Kidney (tissue), 14 donors: ENCODE data around the gene AGER. TPM values are rescaled to one million over a fixed set of nuclear protein-coding genes. Genes with fewer than 3 reads are reported as not detected.

ENCODE experiments used
- DNase-seq, 5 donors: peaks; one replicate each; pipeline ENCODE4 v3.0.0-alpha.2; 2013 to 2020
- FAIRE-seq: peaks from 2 replicates; lab custom pipeline; 2012; peaks lifted over from hg19 to GRCh38; lab: Jason Lieb, UNC
- H3K27ac ChIP-seq, 2 donors: one replicate each; pipeline ENCODE4 v1.7.0; 2013; ENCODE audit warnings: low read depth in 2 of 2, low read length in 2 of 2, inconsistent platforms in 1 of 2
- H3K27me3 ChIP-seq: one replicate; pipeline ENCODE4 v1.7.1; 2013; ENCODE audit warnings: low read length, inconsistent platforms; ENCODE audit not compliant: control insufficient read depth, insufficient read depth
- H3K36me3 ChIP-seq, 3 donors: one replicate each; pipeline versions ENCODE4 v1.7.0 to v1.7.1; 2013; ENCODE audit warnings: low read length in 3 of 3, control low read depth in 1 of 3, inconsistent platforms in 1 of 3; ENCODE audit not compliant: insufficient read depth in 3 of 3, control insufficient read depth in 2 of 3
- H3K4me1 ChIP-seq, 3 donors: one replicate each; pipeline versions ENCODE4 v1.7.0 to v1.7.1; 2013; ENCODE audit warnings: low read length in 3 of 3, inconsistent platforms in 1 of 3, low read depth in 1 of 3; ENCODE audit not compliant: control insufficient read depth in 2 of 3, insufficient read depth in 2 of 3
- H3K4me3 ChIP-seq, 3 donors: one replicate each; pipeline versions ENCODE4 v1.7.0 to v1.8.1; 2013; ENCODE audit warnings: low read length in 3 of 3, control low read depth in 1 of 3, inconsistent platforms in 1 of 3
- H3K9ac ChIP-seq, 3 donors: one replicate each; pipeline versions ENCODE4 v1.7.0 to v1.7.1; 2013; ENCODE audit warnings: low read length in 3 of 3, control low read depth in 1 of 3, inconsistent platforms in 1 of 3
- H3K9me3 ChIP-seq, 3 donors: one replicate each; pipeline versions ENCODE4 v1.7.0 to v1.7.1; 2013; ENCODE audit warnings: low read length in 3 of 3, control low read depth in 1 of 3, inconsistent platforms in 1 of 3; ENCODE audit not compliant: control insufficient read depth in 2 of 3, insufficient read depth in 1 of 3
- intact Hi-C: fragments of 100-400 bp; cut with DNase I; formaldehyde crosslinking; loops from one replicate; pipeline ENCODE4 v1.11.1; 2022
- polyA plus RNA-seq: library from polyadenylated mRNA; stranded (reverse); fragments of 350-450 nt; fragmentation: Illumina TruSeq; extraction: RNeasy Lipid Tissue Mini Kit (QIAGEN cat#74804); gene quantifications from one replicate; pipeline ENCODE4 v1.2.3, GENCODE V29; 2014; ENCODE audit warnings: low read depth, low replicate concordance; ENCODE audit not compliant: insufficient read depth
- total RNA-seq: library from RNA; stranded (reverse); fragmentation: NEBNext Ultra II Directional; extraction: Animal tissue kit (Norgen Biotek cat#: 25700); gene quantifications from one replicate; pipeline ENCODE4 v1.2.1, GENCODE V29; 2021
- TF ChIP-seq, protein P1 (sequence below): IDR thresholded peaks from 3 replicates; pipeline ENCODE4 v1.5.1; 2012; ENCODE audit warnings: mild to moderate bottlenecking, moderate library complexity, borderline replicate concordance; ENCODE audit not compliant: insufficient read depth; ENCODE audit errors: extremely low read depth
- donor health status: control.
- donor health status: control.
- donor health status: control.
- donor health status: control.
- donor health status: control.
- donor health status: DM: yes; HTN: yes; CAD: no.
- donor health status: Normal renal cell carcinoma (clear cell type).

Gene AGER
- total and polyA plus RNA-seq, 2 donors from 2014 or later = 7.1 to 13.0 TPM

- H3K9me3 ChIP-seq = no peaks in the 10 kb centered on the region
- peaks cover 0 to 19% (median 12%) of the 10 kb centered on the region in 3 donors for H3K36me3 ChIP-seq
- no peak overlapping the region for H3K4me3 ChIP-seq
- intact Hi-C loops = no loop called here
- FAIRE-seq (no peak), DNase-seq (peak in 1 of 5 donors; percentile 50)
- TF ChIP-seq, protein P1, sequence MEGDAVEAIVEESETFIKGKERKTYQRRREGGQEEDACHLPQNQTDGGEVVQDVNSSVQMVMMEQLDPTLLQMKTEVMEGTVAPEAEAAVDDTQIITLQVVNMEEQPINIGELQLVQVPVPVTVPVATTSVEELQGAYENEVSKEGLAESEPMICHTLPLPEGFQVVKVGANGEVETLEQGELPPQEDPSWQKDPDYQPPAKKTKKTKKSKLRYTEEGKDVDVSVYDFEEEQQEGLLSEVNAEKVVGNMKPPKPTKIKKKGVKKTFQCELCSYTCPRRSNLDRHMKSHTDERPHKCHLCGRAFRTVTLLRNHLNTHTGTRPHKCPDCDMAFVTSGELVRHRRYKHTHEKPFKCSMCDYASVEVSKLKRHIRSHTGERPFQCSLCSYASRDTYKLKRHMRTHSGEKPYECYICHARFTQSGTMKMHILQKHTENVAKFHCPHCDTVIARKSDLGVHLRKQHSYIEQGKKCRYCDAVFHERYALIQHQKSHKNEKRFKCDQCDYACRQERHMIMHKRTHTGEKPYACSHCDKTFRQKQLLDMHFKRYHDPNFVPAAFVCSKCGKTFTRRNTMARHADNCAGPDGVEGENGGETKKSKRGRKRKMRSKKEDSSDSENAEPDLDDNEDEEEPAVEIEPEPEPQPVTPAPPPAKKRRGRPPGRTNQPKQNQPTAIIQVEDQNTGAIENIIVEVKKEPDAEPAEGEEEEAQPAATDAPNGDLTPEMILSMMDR = no peak
- no peaks in the 10 kb centered on the region for H3K27me3 ChIP-seq
- H3K4me1 ChIP-seq = no peaks in the 10 kb centered on the region
- no peak overlapping the region for H3K9ac ChIP-seq
- H3K27ac ChIP-seq = no peak overlapping the region
Observed at GRCh38 chr6:32168807-32169591, 15.1 kb downstream of the AGER start.

GRCh38 chr6:32168350-32168749 lies 15.7 kb downstream of the AGER start:
- TF ChIP-seq, protein P1 = no peak
- Histone ChIP-seq H3K9me3 (no peaks in the 10 kb centered on the region), H3K27ac (no peak overlapping the region), H3K4me3 (no peak overlapping the region), H3K36me3 (peaks cover 0 to 19% (median 12%) of the 10 kb centered on the region in 3 donors), H3K9ac (no peak overlapping the region), H3K4me1 (no peaks in the 10 kb centered on the region), H3K27me3 (no peaks in the 10 kb centered on the region)
- intact Hi-C loops = no loop called here
- no peak for FAIRE-seq
- peak in 1 of 5 donors; percentile 45 for DNase-seq

DNA sequence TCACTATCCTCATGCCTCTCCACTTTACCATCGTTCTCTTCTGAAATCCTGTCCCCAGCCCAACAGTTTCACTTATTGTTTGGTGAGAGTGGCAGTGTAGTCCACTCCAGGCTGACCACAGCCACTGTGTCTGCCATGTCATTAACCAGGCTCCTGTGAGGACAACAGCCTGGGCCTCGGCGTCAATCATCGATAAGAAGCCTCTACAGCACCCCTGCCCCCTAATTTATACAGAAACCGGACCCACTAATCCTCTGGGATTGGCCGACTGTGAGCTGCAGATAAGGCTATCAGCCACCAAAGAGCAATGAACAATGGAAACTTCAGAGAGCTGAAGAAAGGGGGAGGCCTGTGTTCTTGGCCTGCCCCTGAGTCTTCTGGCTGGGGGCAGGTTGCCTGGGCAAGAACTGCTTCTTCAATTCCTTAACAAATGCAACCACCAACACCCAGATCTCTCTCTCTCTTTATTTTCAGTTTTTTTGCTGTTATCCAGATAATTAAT lies 16.2 kb downstream of the AGER start:
- intact Hi-C loops = no loop called here
- peaks cover 0 to 19% (median 12%) of the 10 kb centered on the region in 3 donors for H3K36me3 ChIP-seq
- no peaks in the 10 kb centered on the region for H3K4me1 ChIP-seq
- H3K27ac ChIP-seq = no peak overlapping the region
- DNase-seq = peak in 1 of 5 donors; percentile 11
- no peak for FAIRE-seq
- TF ChIP-seq, protein P1 = no peak
- H3K9ac ChIP-seq = no peak overlapping the region
- H3K4me3 ChIP-seq = no peak overlapping the region
- no peaks in the 10 kb centered on the region for H3K9me3 ChIP-seq
- no peaks in the 10 kb centered on the region for H3K27me3 ChIP-seq
